Neural crest cell (in vitro differentiated cells): ENCODE measurements around the gene GPR142. TPM values are rescaled to one million over a fixed set of nuclear protein-coding genes. Genes with fewer than 3 reads are reported as not detected.

Source experiments
- DNase-seq: peaks from one replicate; pipeline ENCODE4 v3.0.0; 2021; ENCODE audit warnings: low read depth, mixed read lengths, low spot score
- H3K27ac Mint-ChIP-seq: one replicate; pipeline ENCODE4 v1.8.0; 2021; ENCODE audit warnings: mild to moderate bottlenecking, mixed read lengths; ENCODE audit not compliant: unreplicated experiment
- H3K27me3 Mint-ChIP-seq: 2 replicates; pipeline ENCODE4 v1.8.0; 2021; ENCODE audit warnings: low read depth, mild to moderate bottlenecking, mixed read lengths
- H3K36me3 Mint-ChIP-seq: 2 replicates; pipeline ENCODE4 v1.8.0; 2021; ENCODE audit warnings: low read depth, mild to moderate bottlenecking, mixed read lengths
- H3K4me1 Mint-ChIP-seq: 2 replicates; pipeline ENCODE4 v1.8.0; 2021; ENCODE audit warnings: mixed read lengths
- H3K4me3 Mint-ChIP-seq: one replicate; pipeline ENCODE4 v1.8.0; 2021; ENCODE audit warnings: mild to moderate bottlenecking, mixed read lengths
- H3K9me3 Mint-ChIP-seq: 2 replicates; pipeline ENCODE4 v1.8.0; 2021; ENCODE audit warnings: mixed read lengths
- total RNA-seq: library from RNA; stranded (reverse); gene quantifications from 2 replicates; pipeline ENCODE4 v1.2.1, GENCODE V29; 2021
- TF ChIP-seq, protein P1 (sequence below): fragments of 200-600 bp; sonication (generic); conservative IDR thresholded peaks from 2 replicates; pipeline ENCODE4 v1.5.0; 2021; ENCODE audit warnings: antibody characterized with exemption, mild to moderate bottlenecking

Gene GPR142
- total RNA-seq, 1 donor from 2014 or later, result 0.23 TPM

- no peak overlapping the region for H3K4me3 Mint-ChIP-seq
- DNase-seq, result no peak
- H3K4me1 Mint-ChIP-seq, result peaks cover 5% of the 10 kb centered on the region
- H3K27ac Mint-ChIP-seq, result no peak overlapping the region
- no peaks in the 10 kb centered on the region for H3K36me3 Mint-ChIP-seq
- TF ChIP-seq, protein P1, sequence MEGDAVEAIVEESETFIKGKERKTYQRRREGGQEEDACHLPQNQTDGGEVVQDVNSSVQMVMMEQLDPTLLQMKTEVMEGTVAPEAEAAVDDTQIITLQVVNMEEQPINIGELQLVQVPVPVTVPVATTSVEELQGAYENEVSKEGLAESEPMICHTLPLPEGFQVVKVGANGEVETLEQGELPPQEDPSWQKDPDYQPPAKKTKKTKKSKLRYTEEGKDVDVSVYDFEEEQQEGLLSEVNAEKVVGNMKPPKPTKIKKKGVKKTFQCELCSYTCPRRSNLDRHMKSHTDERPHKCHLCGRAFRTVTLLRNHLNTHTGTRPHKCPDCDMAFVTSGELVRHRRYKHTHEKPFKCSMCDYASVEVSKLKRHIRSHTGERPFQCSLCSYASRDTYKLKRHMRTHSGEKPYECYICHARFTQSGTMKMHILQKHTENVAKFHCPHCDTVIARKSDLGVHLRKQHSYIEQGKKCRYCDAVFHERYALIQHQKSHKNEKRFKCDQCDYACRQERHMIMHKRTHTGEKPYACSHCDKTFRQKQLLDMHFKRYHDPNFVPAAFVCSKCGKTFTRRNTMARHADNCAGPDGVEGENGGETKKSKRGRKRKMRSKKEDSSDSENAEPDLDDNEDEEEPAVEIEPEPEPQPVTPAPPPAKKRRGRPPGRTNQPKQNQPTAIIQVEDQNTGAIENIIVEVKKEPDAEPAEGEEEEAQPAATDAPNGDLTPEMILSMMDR, result no peak
- peaks cover 29% of the 10 kb centered on the region for H3K27me3 Mint-ChIP-seq
- H3K9me3 Mint-ChIP-seq, result no peaks in the 10 kb centered on the region
Observed at GRCh38 chr17:74344658-74345057, 22.6 kb upstream of the GPR142 start.

DNA sequence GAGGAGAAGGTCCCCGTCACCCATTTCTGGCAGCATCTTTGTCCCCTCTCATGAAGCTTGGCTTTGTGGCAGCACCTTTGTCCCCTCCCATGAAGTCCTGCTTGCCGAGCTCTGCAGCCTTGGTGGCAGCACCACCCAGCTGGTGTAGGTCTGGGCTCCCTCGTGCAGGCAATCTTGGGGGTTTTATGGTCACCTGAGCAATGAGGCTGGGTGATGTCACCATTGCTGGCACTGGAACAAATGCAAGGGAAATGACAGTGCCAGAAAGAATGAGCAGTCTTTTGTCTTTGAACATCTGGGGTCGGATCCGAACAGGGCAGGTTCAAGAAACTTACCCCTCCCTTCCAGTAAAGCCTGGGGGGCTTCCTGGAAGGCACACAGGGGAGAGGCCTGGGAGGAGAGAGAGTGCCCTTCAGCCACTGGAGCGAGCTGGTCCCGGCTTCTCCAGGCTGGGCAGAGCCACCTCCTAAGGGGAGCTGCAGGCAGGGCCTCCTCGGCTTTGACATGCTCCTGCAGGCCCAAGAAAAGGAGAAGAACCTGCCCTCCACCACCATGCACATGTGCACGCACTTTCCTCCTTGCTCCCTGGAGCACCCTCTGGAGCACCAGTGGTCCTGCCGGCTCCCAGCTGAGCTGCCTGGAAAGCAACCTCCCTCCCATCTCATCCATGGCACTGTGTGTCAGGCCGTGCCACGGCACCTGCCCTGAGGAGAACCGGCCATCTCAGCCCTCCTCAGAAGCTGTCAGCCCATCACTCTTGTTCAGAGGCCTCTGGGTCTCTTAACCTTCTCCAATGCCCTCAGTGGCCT, 21.7 kb upstream of the GPR142 start:
- Mint-ChIP-seq H3K4me1 (no peaks in the 10 kb centered on the region), H3K27ac (no peak overlapping the region), H3K9me3 (no peaks in the 10 kb centered on the region), H3K36me3 (no peaks in the 10 kb centered on the region), H3K4me3 (no peak overlapping the region), H3K27me3 (peaks cover 37% of the 10 kb centered on the region)
- no peak for DNase-seq
- TF ChIP-seq, protein P1, result no peak

- Mint-ChIP-seq H3K4me3 (no peak overlapping the region), H3K27me3 (peaks cover 57% of the 10 kb centered on the region), H3K36me3 (no peaks in the 10 kb centered on the region), H3K27ac (no peak overlapping the region), H3K9me3 (no peaks in the 10 kb centered on the region), H3K4me1 (no peaks in the 10 kb centered on the region)
- TF ChIP-seq, protein P1, result no peak
- no peak for DNase-seq
Observed at GRCh38 chr17:74347646-74348045, 19.7 kb upstream of the GPR142 start.

GRCh38 chr17:74349120-74349519, 18.2 kb upstream of the GPR142 start:
- Mint-ChIP-seq H3K4me3 (no peak overlapping the region), H3K27ac (no peak overlapping the region), H3K9me3 (no peaks in the 10 kb centered on the region), H3K27me3 (peaks cover 72% of the 10 kb centered on the region), H3K4me1 (peaks cover 4% of the 10 kb centered on the region), H3K36me3 (no peaks in the 10 kb centered on the region)
- TF ChIP-seq, protein P1, result no peak
- no peak for DNase-seq

DNA sequence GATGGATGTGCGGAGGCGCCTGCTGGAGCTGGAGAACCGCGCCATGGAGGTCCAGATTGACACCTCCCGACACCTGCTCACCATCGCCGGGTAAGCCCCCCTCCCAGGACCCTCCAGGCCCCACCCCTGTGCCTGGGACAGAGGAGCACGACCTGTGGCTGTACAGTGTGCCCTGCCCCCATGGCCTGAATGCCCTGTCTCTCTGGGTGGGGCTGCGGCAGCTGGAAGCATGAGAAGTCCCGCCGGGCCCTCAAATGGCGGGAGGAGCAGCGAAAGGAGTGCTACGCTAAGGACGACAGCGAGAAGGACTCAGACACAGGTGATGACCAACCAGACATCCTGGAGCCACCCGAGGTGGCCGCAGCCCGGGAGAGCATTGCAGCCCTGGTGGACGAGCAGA, 16.8 kb upstream of the GPR142 start:
- Mint-ChIP-seq H3K9me3 (no peaks in the 10 kb centered on the region), H3K36me3 (no peaks in the 10 kb centered on the region), H3K27me3 (peaks cover 85% of the 10 kb centered on the region), H3K4me1 (peaks cover 6% of the 10 kb centered on the region), H3K27ac (no peak overlapping the region), H3K4me3 (no peak overlapping the region)
- TF ChIP-seq, protein P1, result no peak
- DNase-seq, result no peak
